GM18505 (cell line): ENCODE results near the gene B4GALNT3.

Source experiments
- ATAC-seq: cut with Tn5 transposase; IDR thresholded peaks from one replicate; pipeline ENCODE4 v1.9.1; 2021; ENCODE audit not compliant: unreplicated experiment
- POLR2A ChIP-seq: IDR thresholded peaks from 4 replicates; pipeline ENCODE4 v1.6.1; 2011; ENCODE audit warnings: borderline replicate concordance; ENCODE audit not compliant: insufficient read depth, insufficient read length; ENCODE audit errors: extremely low read depth

B4GALNT3 gene

DNA sequence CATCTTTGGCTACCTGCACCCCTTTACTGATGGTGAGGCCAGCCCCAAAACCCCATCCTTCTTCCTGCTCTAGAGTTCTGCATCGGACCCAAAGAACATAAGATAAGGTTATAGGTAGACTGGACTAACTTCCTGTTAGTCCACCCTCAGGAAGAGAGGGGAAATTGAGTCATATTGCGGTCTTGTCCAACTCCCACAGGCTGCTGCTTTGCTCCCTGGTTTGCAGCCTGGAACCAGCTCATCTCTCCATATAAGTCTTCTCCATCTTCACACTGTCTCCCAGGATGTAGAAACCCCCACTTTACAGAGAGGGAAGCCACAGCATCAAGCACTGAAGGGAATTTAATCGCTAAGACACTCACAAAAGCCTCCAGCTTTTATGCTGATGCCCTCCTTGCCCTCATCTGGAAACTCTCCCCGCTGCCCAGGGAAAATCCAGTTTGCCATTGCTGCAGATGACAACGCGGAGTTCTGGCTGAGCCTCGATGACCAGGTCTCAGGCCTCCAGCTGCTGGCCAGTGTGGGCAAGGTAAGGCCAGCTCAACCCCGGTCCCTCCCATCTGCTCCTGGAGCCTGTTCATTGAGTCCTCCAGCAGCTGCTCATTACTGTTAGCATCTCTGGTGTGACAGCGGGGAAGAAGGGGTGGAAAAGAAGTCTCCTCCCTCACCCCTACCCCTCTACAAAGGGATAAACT lies 85.3 kb downstream of the B4GALNT3 start:
- TF ChIP-seq POLR2A: no peak
- ATAC-seq: no peak

- no peak for ATAC-seq
- no peak for TF ChIP-seq POLR2A
Measured at GRCh38 chr12:545835-546234, 86.1 kb downstream of the B4GALNT3 start.

DNA sequence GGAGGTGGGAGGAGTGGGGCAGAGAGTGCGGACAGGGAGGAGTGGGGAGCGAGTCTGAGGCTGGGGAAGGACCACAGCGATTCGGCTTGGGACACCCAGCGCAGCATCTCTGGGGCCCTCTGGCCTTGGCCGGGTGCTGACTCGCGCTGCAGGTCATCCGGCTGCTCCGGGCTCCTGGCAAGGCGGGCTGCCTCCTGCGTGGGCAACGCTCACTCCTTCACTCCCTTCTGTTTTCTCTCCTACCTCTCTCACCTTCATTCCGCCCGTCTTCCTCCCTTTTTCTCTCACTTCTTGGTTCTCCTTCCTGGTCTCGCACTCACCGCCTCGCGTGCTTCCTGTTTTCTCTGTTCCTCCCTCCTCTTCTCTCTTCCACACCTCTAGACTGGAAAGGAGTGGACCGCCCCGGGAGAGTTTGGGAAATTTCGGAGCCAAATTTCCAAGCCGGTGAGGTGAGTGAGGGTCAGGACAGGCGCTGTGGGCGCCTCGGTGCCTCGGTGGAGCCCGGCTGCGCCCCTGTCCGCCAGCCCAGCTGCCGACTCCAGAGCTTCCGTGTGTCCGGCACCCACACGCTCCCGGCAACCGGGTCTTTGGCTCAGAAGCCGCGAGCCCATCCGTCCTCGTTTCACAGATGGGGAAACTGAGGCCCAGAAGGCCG lies 86.7 kb downstream of the B4GALNT3 start:
- no peak for TF ChIP-seq POLR2A
- ATAC-seq: no peak

DNA sequence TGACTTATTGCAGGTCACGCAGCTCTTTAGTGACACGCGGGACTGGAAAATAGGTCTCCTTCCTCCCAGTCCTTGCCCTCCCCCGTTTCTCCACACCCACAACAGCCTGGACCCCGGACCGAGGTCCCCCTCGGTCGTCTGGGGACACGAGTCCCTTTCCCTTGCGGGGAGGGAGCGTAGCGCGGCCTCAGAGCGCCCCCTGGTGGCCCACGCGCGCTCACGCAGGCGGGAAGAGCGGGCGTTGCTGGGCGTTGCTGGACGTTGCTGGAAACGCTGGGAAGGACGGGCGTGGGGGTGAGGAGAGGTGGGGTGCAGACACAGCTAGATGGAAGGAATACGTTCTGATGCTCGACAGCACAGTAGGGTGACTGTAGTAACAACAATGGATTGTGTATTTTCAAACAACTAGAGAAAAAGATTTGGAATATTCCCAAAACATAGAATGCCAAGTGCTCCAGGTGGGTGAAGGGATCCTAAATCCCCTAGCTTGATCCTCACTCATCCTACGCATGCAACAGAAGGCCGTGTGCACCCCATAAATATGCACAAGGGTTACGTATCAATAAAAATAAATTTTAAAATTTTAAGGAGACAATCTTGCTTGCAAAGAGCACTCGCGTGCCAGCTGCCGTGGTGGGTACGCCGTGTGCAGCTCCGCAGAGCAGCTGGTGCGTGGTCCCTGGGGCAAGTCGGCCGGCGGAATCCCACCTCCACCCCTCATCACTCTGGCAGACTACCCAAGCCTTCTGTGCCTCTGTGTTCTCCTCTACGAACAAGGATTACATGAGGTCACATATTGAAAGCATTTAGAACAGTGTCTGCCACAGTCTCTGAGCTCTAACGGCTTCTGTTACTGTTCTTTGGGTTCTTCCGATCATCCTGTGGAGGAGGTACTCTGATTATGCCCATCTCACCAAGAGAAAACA lies 87.4 kb downstream of the B4GALNT3 start:
- TF ChIP-seq POLR2A: no peak
- ATAC-seq: no peak

DNA sequence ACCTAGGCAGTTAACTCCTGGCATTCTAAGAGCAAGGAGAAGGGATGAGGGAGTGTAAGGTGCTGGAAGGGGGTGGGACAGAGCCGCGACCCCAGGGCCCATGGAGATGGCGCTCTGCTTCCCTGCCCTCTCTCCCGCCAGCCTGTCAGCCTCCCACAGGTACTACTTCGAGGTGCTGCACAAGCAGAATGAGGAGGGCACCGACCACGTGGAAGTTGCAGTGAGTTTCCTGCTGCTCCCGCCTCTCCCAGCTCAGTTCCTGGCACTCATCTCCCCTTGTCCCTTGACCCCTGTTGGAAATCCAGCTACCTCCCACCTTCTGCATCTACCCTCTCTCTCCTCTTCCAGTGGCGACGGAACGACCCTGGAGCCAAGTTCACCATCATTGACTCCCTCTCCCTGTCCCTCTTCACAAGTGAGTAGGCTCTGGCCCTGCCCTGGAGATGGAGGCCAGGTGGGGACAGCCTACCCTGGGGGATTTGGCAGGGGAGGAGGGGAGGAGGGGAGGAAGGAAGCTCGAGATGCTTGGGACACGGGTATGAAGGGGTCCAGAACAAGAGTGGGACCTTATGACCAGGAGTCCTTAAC lies 88.2 kb downstream of the B4GALNT3 start:
- ATAC-seq: no peak
- no peak for TF ChIP-seq POLR2A

GRCh38 chr12:549476-550082 lies 89.8 kb downstream of the B4GALNT3 start:
- no peak for TF ChIP-seq POLR2A

DNA sequence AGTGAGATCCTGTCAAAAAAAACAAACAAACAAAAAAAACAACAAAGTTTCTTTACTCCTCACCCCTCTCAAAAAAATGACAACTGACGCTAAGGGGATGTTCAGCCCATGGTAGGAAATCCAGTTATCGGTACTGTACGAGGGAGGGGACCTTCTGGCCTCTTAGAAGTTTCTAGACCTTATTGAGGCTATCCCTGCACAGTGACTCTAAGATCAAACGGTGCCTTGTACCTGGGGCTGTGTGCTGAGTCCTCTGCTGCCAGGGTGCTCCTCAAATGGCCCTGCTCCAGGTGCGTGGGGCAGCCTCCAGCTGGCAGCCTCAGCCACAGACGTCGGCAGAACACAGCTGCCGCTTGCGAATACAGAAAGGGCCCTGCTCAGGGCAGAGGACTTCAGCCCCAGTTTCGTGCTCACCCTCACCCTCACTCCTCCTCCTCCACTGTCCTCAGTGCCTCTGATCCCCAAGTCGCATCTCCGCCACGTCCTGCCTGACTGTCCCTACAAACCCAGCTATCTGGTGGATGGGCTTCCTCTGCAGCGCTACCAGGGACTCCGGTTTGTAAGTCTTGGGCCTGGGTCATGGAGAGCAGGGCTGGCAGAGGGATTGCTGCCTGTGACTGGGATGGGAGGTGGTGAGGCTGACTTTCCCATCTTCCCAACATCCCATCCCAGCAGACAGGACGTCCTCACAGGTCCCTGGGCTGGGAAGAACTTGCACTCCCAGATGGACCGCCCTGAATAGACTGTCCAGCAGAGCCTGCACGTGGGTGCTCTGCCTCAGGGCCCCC lies 90.9 kb downstream of the B4GALNT3 start:
- TF ChIP-seq POLR2A: no peak
- ATAC-seq: no peak

More at GRCh38 chr12:549476-550082, 89.8 kb downstream of the B4GALNT3 start:
- ATAC-seq: no peak

GRCh38 chr12:552466-552865 lies 92.7 kb downstream of the B4GALNT3 start:
- ATAC-seq: no peak
- TF ChIP-seq POLR2A: no peak

DNA sequence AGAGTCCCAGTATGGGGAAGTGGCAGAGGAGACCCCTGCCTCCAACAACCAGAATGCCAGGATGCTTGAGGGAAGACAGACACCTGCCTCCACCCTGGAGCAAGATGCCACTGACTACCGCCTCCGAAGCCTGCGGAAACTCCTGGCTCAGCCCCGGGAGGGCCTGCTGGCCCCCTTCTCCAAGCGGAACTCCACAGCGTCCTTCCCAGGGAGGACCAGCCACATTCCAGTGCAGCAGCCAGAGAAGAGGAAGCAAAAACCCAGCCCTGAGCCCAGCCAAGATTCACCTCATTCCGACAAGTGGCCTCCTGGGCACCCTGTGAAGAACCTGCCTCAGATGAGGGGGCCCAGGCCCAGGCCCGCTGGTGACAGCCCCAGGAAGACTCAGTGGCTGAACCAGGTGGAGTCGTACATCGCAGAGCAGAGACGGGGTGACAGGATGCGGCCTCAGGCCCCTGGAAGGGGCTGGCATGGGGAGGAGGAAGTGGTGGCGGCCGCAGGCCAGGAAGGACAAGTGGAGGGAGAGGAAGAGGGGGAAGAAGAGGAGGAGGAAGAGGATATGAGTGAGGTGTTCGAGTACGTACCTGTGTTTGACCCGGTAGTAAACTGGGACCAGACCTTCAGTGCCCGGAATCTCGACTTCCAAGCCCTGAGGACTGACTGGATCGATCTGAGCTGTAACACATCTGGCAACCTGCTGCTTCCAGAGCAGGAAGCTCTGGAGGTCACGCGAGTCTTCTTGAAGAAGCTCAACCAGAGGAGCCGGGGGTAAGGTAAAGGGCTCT lies 93.7 kb downstream of the B4GALNT3 start:
- ATAC-seq: no peak
- TF ChIP-seq POLR2A: peak; percentile 34

DNA sequence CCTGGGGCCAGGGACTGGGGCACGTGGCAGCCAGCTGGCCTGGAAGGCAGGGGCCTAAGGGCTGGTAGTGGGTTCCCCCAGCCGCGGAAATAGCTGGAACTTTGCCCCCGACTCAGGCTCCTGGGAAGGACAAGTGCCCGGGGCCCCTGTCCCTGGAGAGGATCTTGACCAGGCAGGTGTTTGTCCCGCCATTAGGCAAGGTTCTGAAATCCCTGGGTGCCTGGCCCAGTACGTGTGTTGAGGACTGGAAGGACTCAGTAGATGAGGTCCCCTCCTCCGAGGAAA lies 94.2 kb downstream of the B4GALNT3 start:
- no peak for ATAC-seq
- no peak for TF ChIP-seq POLR2A

DNA sequence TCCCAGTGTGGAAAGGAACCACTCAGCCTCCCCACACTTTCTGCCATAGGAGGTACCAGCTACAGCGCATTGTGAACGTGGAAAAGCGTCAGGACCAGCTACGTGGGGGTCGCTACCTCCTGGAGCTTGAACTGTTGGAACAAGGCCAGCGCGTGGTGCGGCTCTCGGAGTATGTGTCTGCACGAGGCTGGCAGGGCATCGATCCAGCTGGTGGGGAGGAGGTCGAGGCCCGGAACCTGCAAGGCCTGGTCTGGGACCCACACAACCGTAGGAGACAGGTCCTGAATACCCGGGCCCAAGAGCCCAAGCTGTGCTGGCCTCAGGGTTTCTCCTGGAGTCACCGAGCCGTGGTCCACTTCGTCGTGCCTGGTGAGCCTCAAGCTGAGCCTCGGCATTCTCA lies 96.8 kb downstream of the B4GALNT3 start:
- ATAC-seq: no peak
- no peak for TF ChIP-seq POLR2A

GRCh38 chr12:558580-558979 lies 98.8 kb downstream of the B4GALNT3 start:
- ATAC-seq: no peak
- no peak for TF ChIP-seq POLR2A

DNA sequence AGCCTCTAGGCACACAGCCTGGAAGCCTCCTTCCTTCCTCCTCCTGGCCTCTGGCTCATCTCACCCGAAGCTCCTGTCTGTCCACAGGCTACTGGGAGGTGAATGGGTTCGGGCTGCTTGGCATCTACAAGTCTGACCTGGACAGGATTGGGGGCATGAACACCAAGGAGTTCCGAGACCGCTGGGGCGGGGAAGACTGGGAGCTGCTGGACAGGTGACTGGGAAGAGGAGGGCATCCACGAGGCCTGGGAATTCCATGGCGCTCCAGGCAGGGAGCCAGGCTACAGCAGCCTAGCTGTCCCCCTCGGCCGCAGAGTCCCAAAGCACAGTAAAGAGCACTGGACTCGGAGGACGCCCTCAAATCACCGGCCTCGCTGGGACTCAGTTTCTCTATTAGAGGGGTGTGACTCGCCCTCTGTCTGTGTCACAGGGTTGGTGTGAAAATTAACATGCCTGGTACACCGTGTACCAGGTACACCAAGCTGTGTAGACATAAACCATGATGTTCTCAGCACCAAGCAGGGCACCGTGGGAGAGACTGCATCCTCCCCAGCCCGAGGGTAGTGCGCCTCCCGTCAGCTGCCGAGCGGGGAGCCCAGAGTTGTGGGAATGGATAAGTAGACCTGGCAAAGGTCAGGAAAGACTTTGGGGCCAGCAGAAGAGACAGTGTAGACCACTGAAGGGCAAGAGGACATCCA lies 99.6 kb downstream of the B4GALNT3 start:
- no peak for TF ChIP-seq POLR2A
- ATAC-seq: no peak
